Hepatic stellate cell (primary cell): Measurements from ENCODE around the gene ANKRD28.
"Not testable (repeated sequence)": the region's sequence is repeated elsewhere in the genome, so short reads cannot be mapped to it uniquely, and the experiment has no call there.

ENCODE experiments used
- DNase-seq: peaks from one replicate; pipeline ENCODE4 v3.0.0; 2011; ENCODE audit warnings: low spot score

Gene ANKRD28

GRCh38 chr3:15769256-15769915 is 28.4 kb downstream of the ANKRD28 start:
- DNase-seq, result no peak

- peak; percentile 73 for DNase-seq
Observed at GRCh38 chr3:15768421-15769255, 29.1 kb downstream of the ANKRD28 start.

DNA sequence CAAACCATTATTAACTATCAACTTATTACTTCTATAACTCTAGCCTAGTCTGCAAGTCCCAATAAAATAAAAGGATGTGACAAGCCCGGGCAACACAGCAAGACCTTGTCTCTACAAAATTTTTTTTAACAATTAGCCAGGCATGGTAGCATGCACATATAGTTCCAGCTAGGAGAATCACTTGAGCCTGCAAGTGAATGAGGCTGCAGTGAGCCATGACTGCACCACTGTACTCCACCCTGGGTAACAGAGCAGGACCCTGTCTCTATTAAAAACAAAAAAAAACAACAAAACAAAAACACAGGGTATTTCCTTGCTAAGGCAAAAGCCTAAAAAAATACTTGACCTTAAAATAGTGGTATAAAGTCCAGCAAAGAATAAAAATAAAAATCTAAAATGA is 31.4 kb downstream of the ANKRD28 start:
- no peak for DNase-seq

DNA sequence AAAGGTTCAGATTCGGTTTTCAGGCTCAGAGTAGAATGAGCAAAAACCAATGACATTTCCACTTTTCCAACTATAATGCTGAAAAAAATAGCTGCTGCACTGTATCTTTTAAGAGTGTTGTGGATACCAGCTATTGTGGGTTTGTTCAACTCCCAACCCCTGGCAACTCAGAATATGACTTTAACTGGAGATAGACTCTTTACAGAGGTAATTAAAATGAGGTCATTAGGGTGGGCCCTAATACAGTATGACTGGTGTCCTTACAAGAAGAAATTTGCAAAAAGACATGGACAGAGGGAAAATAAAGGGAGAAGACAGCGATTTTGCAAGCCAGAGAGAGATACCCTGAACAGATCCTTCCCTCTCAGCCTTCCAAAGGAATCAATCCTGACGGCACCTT is 39.5 kb downstream of the ANKRD28 start:
- DNase-seq, result no peak

GRCh38 chr3:15757824-15758223 is 40.0 kb downstream of the ANKRD28 start:
- DNase-seq, result no peak

- no peak for DNase-seq
Observed at GRCh38 chr3:15756505-15756904, 41.3 kb downstream of the ANKRD28 start.

- no peak for DNase-seq
Observed at GRCh38 chr3:15755780-15756179, 42.0 kb downstream of the ANKRD28 start.

GRCh38 chr3:15755181-15755580 is 42.6 kb downstream of the ANKRD28 start:
- no peak for DNase-seq

GRCh38 chr3:15754047-15754446 is 43.7 kb downstream of the ANKRD28 start:
- DNase-seq, result no peak

DNA sequence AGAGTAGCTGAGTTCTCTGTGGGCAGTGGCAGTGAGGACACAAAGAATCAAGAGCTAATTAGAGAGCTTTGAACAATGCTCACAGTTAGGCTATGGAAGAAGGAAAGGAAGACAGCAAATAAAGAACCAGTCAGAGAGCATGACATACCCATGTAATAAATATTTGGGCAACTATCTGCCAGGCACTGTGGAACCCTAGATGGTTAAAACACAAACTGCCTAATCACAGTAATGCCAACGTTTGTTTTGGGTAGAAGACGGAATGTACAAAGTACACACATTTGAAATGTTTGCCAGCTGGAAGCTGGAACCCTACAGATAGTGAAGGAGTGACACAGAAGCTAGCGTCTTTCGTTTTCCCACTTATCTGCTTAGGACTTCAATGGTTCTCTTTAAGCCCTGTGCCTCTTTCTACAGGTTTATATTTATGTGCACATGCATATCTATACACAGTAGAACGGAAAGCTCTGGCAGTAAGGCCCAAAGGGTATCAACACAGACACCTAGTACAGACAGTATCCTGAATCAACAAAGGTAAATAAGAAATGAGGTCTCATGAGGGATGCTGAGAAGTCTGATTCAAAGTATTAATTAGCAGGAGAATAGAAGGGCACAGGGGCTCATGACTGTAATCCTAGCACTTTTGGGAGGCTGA is 44.6 kb downstream of the ANKRD28 start:
- DNase-seq, result no peak

- DNase-seq, result no peak
Observed at GRCh38 chr3:15750879-15751278, 46.9 kb downstream of the ANKRD28 start.

GRCh38 chr3:15750143-15750542 is 47.6 kb downstream of the ANKRD28 start:
- DNase-seq, result peak; percentile 36

- DNase-seq, result not testable (repeated sequence)
Observed at GRCh38 chr3:15745896-15746295, 51.9 kb downstream of the ANKRD28 start.

DNA sequence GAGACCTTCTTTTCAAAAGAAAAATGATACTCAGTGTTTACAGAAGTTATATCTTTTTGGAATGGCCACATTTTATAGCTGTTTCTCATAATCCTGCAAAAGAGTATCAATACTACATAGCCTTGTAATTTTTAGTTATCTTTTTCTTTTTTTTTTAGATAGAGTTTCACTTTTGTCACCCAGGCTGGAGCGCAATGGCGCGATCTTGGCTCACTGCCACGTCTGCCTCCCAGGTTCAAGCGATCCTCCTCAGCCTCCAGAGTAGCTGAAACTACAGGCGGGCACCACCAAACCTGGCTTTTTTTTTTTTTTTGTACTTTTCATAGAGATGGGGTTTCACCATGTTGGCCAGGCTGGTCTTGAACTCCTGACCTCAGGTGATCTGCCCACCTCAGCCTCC is 53.6 kb downstream of the ANKRD28 start:
- DNase-seq, result no peak

- no peak for DNase-seq
Observed at GRCh38 chr3:15743587-15744009, 54.2 kb downstream of the ANKRD28 start.

DNA sequence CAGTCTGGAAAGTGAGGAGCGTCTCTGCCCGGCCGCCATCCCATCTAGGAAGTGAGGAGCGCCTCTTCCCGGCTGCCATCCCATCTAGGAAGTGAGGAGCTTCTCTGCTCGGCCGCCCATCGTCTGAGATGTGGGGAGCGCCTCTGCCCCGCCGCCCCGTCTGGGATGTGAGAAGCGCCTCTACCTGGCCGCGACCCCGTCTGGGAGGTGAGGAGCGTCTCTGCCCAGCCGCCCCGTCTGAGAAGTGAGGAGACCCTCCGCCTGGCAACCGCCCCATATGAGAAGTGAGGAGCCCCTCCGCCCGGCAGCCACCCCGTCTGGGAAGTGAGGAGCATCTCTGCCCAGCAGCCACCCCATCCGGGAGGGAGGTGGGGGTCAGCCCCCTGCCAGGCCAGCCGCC is 55.5 kb downstream of the ANKRD28 start:
- DNase-seq, result not testable (repeated sequence)

- DNase-seq, result not testable (repeated sequence)
Observed at GRCh38 chr3:15738616-15739005, 59.2 kb downstream of the ANKRD28 start.

GRCh38 chr3:15731024-15731423 is 66.8 kb downstream of the ANKRD28 start:
- DNase-seq, result no peak

GRCh38 chr3:15728766-15729165 is 69.0 kb downstream of the ANKRD28 start:
- no peak for DNase-seq

DNA sequence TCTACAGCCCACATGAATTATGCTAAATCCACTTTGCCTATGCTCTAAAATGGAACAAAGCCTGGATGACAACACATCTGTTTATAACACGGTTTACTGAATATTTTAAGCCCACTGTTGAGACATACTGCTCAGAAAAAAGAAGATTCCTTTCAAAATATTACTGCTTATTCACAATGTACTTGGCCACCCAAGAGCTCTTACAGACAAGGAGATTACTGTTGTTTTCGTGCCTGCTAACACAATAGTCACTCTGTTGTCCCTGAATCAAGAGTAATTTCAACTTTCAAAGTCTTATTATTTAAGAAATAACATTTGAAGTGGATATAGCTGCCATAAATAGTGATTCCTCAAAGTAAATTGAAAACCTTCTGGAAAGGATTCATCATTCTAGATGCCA is 70.9 kb downstream of the ANKRD28 start:
- DNase-seq, result no peak

- no peak for DNase-seq
Observed at GRCh38 chr3:15726043-15726442, 71.7 kb downstream of the ANKRD28 start.

DNA sequence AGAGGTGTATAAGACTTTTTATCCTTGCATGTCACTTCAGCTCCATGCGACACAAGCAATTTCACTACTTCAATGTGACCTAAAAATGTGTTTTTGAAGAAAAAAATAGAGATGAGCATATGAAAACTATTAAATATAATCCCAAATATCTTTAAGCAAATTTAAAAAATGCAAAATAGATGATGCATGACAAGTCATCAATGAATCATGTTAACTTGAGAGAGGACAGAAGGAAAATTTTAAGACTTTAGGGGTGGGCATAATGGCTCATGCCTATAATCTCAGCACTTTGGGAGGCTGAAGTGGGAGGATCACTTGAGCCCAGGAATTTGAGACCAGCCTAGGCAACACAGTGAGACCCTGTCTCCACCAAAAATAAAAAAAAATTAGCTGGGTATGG is 73.3 kb downstream of the ANKRD28 start:
- DNase-seq, result no peak

DNA sequence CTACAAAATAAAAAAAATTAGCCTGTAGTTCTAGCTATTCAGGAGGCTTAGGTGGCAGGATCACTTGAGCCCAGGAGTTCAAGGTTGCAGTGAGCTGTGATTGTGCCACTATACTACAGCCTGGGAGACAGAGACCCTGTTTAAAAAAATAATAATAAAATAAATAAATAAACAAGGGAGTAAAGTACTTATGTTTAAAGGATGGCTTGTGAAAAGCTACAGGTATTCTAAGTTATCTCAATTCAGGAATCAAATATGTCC is 74.2 kb downstream of the ANKRD28 start:
- no peak for DNase-seq
